Thyroid gland (tissue), 4 donors: Measurements from ENCODE around the gene NELFA.

Source experiments
- CTCF ChIP-seq, 6 experiments: fragments of 200-600 bp in 3 of 6; fragments of 450-650 bp in 3 of 6; sonication (generic) in 3 of 6; IDR thresholded peaks; one replicate each; pipeline ENCODE4 v1.5.1; 2016 to 2019; ENCODE audit warnings: antibody characterized with exemption in 6 of 6, mild to moderate bottlenecking in 2 of 6, inconsistent platforms in 1 of 6, moderate library complexity in 1 of 6
- POLR2A ChIP-seq, 2 donors: fragments of 450-650 bp; IDR thresholded peaks; one replicate each; pipeline ENCODE4 v1.6.1; 2017; ENCODE audit warnings: antibody characterized with exemption in 2 of 2, mild to moderate bottlenecking in 2 of 2, moderate library complexity in 1 of 2

- TF ChIP-seq CTCF (IDR thresholded peaks at IDR 0.05) = no peak
- TF ChIP-seq POLR2A (IDR thresholded peaks at IDR 0.05) = no peak
These were observed 36.8 kb upstream of the NELFA start for GRCh38 chr4:2045518-2045951.
